Measurements from ENCODE around the gene CDH23.

The CDH23 gene

DNA sequence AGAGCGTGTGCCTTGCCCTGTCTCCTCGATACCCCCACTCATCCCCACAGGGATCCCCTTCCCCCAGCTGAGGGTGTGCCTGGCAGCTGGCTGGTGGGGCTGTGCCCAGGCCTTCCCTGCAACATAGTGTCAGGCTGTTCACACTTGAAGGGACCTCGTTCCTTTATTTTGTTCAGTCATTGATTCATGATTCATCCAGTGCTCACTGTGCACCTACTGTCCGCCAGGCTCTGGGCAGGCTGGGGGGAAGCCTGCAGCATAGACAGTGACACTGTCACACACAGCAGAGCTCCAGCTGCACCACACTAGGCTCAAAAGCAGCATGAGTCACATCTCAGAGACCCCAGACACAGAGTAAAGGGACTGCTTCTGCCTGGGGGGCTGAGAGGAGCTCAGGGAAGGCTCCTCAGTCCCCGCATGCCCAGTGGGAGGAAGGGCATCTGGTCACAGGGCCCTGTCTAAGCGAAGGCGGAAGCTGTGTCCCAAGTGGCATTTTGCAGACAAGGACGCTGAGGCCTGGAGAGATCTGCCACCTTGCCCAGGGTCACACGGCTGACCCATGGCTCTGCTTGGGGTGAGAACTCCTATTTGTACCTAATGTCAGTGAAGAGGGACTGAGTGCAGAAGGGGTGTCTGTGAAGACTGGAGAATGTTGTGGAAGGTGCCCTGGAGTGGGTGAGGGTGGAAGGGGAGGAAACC lies 27.9 kb downstream of the CDH23 start:
- Histone ChIP-seq H3K36me3 (no peaks in the 10 kb centered on the region), H3K9me3 (no peaks in the 10 kb centered on the region), H3K4me1 (ENCODE audit: control insufficient read depth in 1 of 2, insufficient read depth in 1 of 2, low read depth in 1 of 2, low read length in 1 of 2) (no peaks in the 10 kb centered on the region), H3K4me3 (ENCODE audit: low read depth in 1 of 2, low read length in 1 of 2) (no peak overlapping the region), H3K27me3 (no peaks in the 10 kb centered on the region), H3K27ac (no peak overlapping the region)
- TF ChIP-seq, protein P1, sequence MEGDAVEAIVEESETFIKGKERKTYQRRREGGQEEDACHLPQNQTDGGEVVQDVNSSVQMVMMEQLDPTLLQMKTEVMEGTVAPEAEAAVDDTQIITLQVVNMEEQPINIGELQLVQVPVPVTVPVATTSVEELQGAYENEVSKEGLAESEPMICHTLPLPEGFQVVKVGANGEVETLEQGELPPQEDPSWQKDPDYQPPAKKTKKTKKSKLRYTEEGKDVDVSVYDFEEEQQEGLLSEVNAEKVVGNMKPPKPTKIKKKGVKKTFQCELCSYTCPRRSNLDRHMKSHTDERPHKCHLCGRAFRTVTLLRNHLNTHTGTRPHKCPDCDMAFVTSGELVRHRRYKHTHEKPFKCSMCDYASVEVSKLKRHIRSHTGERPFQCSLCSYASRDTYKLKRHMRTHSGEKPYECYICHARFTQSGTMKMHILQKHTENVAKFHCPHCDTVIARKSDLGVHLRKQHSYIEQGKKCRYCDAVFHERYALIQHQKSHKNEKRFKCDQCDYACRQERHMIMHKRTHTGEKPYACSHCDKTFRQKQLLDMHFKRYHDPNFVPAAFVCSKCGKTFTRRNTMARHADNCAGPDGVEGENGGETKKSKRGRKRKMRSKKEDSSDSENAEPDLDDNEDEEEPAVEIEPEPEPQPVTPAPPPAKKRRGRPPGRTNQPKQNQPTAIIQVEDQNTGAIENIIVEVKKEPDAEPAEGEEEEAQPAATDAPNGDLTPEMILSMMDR (IDR thresholded peaks at IDR 0.05), result no peak

DNA sequence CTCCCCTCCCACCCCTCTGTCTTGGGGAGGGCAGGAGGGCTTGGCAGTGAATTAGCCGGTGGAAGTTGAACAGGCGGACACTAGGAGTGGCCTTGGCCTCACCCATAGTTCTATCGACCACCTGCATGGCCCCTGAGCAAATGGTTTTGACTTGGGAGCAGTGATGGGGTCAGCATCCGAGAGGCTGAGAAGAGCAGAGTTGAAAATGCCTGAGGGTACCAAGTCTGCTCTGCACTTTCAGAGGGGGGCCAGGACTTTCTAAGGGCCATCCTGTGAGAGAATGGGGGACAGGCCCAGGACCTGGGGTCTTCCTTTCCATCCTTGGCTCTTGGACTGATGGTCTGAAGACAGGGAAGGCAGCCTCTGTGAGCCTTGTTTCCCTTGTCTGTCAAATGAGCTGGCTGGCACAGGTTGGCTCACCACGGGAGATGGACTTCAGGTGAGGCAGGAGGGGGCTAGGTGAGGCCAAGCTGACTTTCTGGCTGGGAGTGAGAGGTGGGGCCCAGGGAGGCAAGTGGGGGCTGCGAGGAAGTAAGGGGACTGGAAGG lies 29.4 kb downstream of the CDH23 start:
- Histone ChIP-seq H3K36me3 (no peaks in the 10 kb centered on the region), H3K27ac (no peak overlapping the region), H3K4me3 (ENCODE audit: low read depth in 1 of 2, low read length in 1 of 2) (no peak overlapping the region), H3K4me1 (ENCODE audit: control insufficient read depth in 1 of 2, insufficient read depth in 1 of 2, low read depth in 1 of 2, low read length in 1 of 2) (no peaks in the 10 kb centered on the region), H3K9me3 (no peaks in the 10 kb centered on the region), H3K27me3 (no peaks in the 10 kb centered on the region)
- TF ChIP-seq, protein P1 (IDR thresholded peaks at IDR 0.05), result no peak

- no peak overlapping the region for H3K27ac ChIP-seq
- H3K9me3 ChIP-seq, result no peaks in the 10 kb centered on the region
Observed at GRCh38 chr10:71427246-71427645, 30.5 kb downstream of the CDH23 start.

GRCh38 chr10:71429304-71429703 lies 32.6 kb downstream of the CDH23 start:
- Histone ChIP-seq H3K27me3 (no peaks in the 10 kb centered on the region), H3K4me1 (ENCODE audit: control insufficient read depth in 1 of 2, insufficient read depth in 1 of 2, low read depth in 1 of 2, low read length in 1 of 2) (no peaks in the 10 kb centered on the region), H3K4me3 (ENCODE audit: low read depth in 1 of 2, low read length in 1 of 2) (no peak overlapping the region), H3K9me3 (no peaks in the 10 kb centered on the region), H3K36me3 (no peaks in the 10 kb centered on the region), H3K27ac (no peak overlapping the region)
- TF ChIP-seq, protein P1 (IDR thresholded peaks at IDR 0.05), result no peak

More at GRCh38 chr10:71427246-71427645, 30.5 kb downstream of the CDH23 start:
- H3K4me3 ChIP-seq (ENCODE audit: low read depth in 1 of 2, low read length in 1 of 2), result no peak overlapping the region
- H3K4me1 ChIP-seq (ENCODE audit: control insufficient read depth in 1 of 2, insufficient read depth in 1 of 2, low read depth in 1 of 2, low read length in 1 of 2), result no peaks in the 10 kb centered on the region
- H3K27me3 ChIP-seq, result no peaks in the 10 kb centered on the region
- H3K36me3 ChIP-seq, result no peaks in the 10 kb centered on the region
- TF ChIP-seq, protein P1 (IDR thresholded peaks at IDR 0.05), result no peak

- no peaks in the 10 kb centered on the region for H3K9me3 ChIP-seq
- H3K27me3 ChIP-seq, result no peaks in the 10 kb centered on the region
- no peaks in the 10 kb centered on the region for H3K4me1 ChIP-seq (ENCODE audit: control insufficient read depth in 1 of 2, insufficient read depth in 1 of 2, low read depth in 1 of 2, low read length in 1 of 2)
- no peak overlapping the region for H3K27ac ChIP-seq
- TF ChIP-seq, protein P1 (IDR thresholded peaks at IDR 0.05), result no peak
- no peak overlapping the region for H3K4me3 ChIP-seq (ENCODE audit: low read depth in 1 of 2, low read length in 1 of 2)
- H3K36me3 ChIP-seq, result no peaks in the 10 kb centered on the region
Observed at GRCh38 chr10:71429929-71430328, 33.2 kb downstream of the CDH23 start.

All from neutrophil (primary cell).